SK-N-MC (cell line): ENCODE results near the gene FBXL17.

ENCODE experiments used
- EZH2 ChIP-seq: fragments of 200-600 bp; sonication (generic); IDR thresholded peaks from one replicate; pipeline ENCODE4 v1.6.1; 2017; ENCODE audit warnings: antibody characterized with exemption
- POLR2AphosphoS5 ChIP-seq: IDR thresholded peaks from 2 replicates; pipeline ENCODE4 v1.6.1; 2012; ENCODE audit warnings: mild to moderate bottlenecking, low read depth, low read length, borderline replicate concordance

DNA sequence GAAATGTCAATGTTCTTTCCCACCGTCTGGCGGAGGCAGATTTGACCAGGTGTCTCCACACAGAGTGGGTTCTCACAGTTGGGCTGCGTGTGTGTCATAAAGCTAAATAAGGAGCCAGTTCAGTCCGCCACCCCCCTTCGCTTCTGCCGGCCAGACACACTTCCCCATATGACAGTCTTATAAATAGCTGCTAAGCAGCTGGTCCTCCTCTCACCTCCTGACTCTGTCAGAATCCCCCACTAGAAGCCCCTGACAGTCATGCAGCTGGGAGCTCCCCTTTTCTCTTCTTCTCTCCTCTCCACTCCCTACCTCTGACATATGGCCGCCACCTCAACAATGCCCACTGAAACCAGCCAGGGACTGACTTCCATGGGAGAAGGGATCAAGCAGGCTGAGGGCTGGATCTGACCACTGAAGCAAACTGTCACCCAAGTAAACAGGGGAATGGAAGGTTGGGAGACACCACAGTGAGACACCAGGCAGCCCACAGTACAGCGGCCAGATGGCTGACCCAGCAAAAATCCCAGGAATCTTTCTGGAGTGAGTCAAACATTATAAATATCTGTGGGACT, 569.2 kb downstream of the FBXL17 start:
- TF ChIP-seq POLR2AphosphoS5 (no peak), EZH2 (no peak)
